GM19455 (cell line): ENCODE measurements around the gene ZNF521.

ENCODE experiments used
- ATAC-seq: cut with Tn5 transposase; IDR thresholded peaks from one replicate; pipeline ENCODE4 v1.9.1; 2021; ENCODE audit not compliant: unreplicated experiment

Gene ZNF521

GRCh38 chr18:25089470-25089869, 262.5 kb downstream of the ZNF521 start:
- ATAC-seq, result no peak

- no peak for ATAC-seq
Measured at GRCh38 chr18:25086876-25087275, 265.1 kb downstream of the ZNF521 start.

- no peak for ATAC-seq
Measured at GRCh38 chr18:25081001-25081400, 271.0 kb downstream of the ZNF521 start.

GRCh38 chr18:25080211-25080610, 271.8 kb downstream of the ZNF521 start:
- no peak for ATAC-seq

GRCh38 chr18:25077944-25078723, 273.8 kb downstream of the ZNF521 start:
- no peak for ATAC-seq

GRCh38 chr18:25077038-25077943, 274.7 kb downstream of the ZNF521 start:
- no peak for ATAC-seq

GRCh38 chr18:25075783-25076182, 276.2 kb downstream of the ZNF521 start:
- ATAC-seq, result no peak

GRCh38 chr18:25075331-25075730, 276.6 kb downstream of the ZNF521 start:
- no peak for ATAC-seq

GRCh38 chr18:25074925-25075324, 277.0 kb downstream of the ZNF521 start:
- ATAC-seq, result no peak

- no peak for ATAC-seq
Measured at GRCh38 chr18:25072205-25072604, 279.8 kb downstream of the ZNF521 start.

GRCh38 chr18:25067275-25068025, 284.5 kb downstream of the ZNF521 start:
- ATAC-seq, result no peak

GRCh38 chr18:25066516-25066915, 285.4 kb downstream of the ZNF521 start:
- no peak for ATAC-seq

GRCh38 chr18:25062720-25063119, 289.2 kb downstream of the ZNF521 start:
- ATAC-seq, result no peak

- no peak for ATAC-seq
Measured at GRCh38 chr18:25061395-25061794, 290.6 kb downstream of the ZNF521 start.

GRCh38 chr18:25058521-25058920, 293.4 kb downstream of the ZNF521 start:
- ATAC-seq, result no peak

- no peak for ATAC-seq
Measured at GRCh38 chr18:25057491-25058050, 294.4 kb downstream of the ZNF521 start.

- ATAC-seq, result no peak
Measured at GRCh38 chr18:25056429-25056828, 295.5 kb downstream of the ZNF521 start.

- no peak for ATAC-seq
Measured at GRCh38 chr18:25055076-25055475, 296.9 kb downstream of the ZNF521 start.

GRCh38 chr18:25053466-25053865, 298.5 kb downstream of the ZNF521 start:
- no peak for ATAC-seq

- no peak for ATAC-seq
Measured at GRCh38 chr18:25052511-25052921, 299.4 kb downstream of the ZNF521 start.

GRCh38 chr18:25050605-25051004, 301.4 kb downstream of the ZNF521 start:
- ATAC-seq, result no peak
